HEK293 (cell line): Measurements from ENCODE around the gene TPMT.

Experiments used
- CTCF ChIA-PET: fragments of 350-600 bp; formaldehyde crosslinking; extraction: SDS; loops from one replicate; lab custom pipeline; 2021; ENCODE audit warnings: antibody characterized with exemption; lab: Yijun Ruan, JAX
- POLR2A ChIA-PET: fragments of 300-600 bp; formaldehyde crosslinking; extraction: SDS; loops from one replicate; lab custom pipeline; 2020; ENCODE audit warnings: antibody characterized with exemption, inconsistent platforms; lab: Yijun Ruan, JAX
- H3K27ac ChIP-seq: fragments of 200-500 bp; sonication (Bioruptor generic); 2 replicates; pipeline ENCODE4 v1.5.1; 2014; ENCODE audit warnings: low read depth, low read length, control low read depth, inconsistent platforms; ENCODE audit errors: extremely low read depth
- H3K36me3 ChIP-seq, 2 experiments: fragments of 200-500 bp in 1 of 2; sonication (Bioruptor generic) in 1 of 2; 1 replicate in 1 of 2; 2 replicates in 1 of 2; pipeline ENCODE4 v1.5.1; 2014 to 2017; ENCODE audit warnings: inconsistent platforms in 2 of 2, low read length in 2 of 2; ENCODE audit not compliant: control insufficient read depth in 2 of 2, insufficient read depth in 1 of 2
- H3K4me1 ChIP-seq: fragments of 200-500 bp; sonication (Bioruptor generic); 2 replicates; pipeline ENCODE4 v1.5.1; 2014; ENCODE audit warnings: mild to moderate bottlenecking, low read length, inconsistent platforms; ENCODE audit not compliant: control insufficient read depth, insufficient read depth
- H3K4me3 ChIP-seq: 2 replicates; pipeline ENCODE4 v1.5.1; 2011; ENCODE audit warnings: low read depth, mild to moderate bottlenecking, control low read depth, low read length, moderate library complexity
- H3K9me3 ChIP-seq: fragments of 200-500 bp; sonication (Bioruptor generic); 2 replicates; pipeline ENCODE4 v1.5.1; 2014; ENCODE audit warnings: low read depth, low read length, inconsistent platforms; ENCODE audit not compliant: control insufficient read depth, insufficient read depth
- GLIS1 ChIP-seq: fragments of 450-650 bp; formaldehyde crosslinking; IDR thresholded peaks from 2 replicates; pipeline ENCODE4 v1.5.1; 2016; ENCODE audit warnings: missing biosample characterization, missing genetic modification characterization
- IKZF3 ChIP-seq: fragments of 450-650 bp; IDR thresholded peaks from 2 replicates; pipeline ENCODE4 v1.5.0; 2018; ENCODE audit warnings: missing biosample characterization, mild to moderate bottlenecking, missing genetic modification characterization, moderate library complexity
- KLF10 ChIP-seq: fragments of 450-650 bp; IDR thresholded peaks from 2 replicates; pipeline ENCODE4 v1.5.1; 2018; ENCODE audit warnings: missing biosample characterization, mild to moderate bottlenecking, missing genetic modification characterization
- KLF16 ChIP-seq: fragments of 450-650 bp; formaldehyde crosslinking; IDR thresholded peaks from 2 replicates; pipeline ENCODE4 v1.5.1; 2017; ENCODE audit warnings: missing biosample characterization, missing genetic modification characterization
- KLF9 ChIP-seq: fragments of 450-650 bp; formaldehyde crosslinking; IDR thresholded peaks from 2 replicates; pipeline ENCODE4 v1.5.1; 2016; ENCODE audit warnings: missing biosample characterization, missing genetic modification characterization, low read depth
- OSR2 ChIP-seq: fragments of 450-650 bp; formaldehyde crosslinking; IDR thresholded peaks from 2 replicates; pipeline ENCODE4 v1.5.1; 2016; ENCODE audit warnings: missing biosample characterization, missing genetic modification characterization
- RBAK ChIP-seq: fragments of 450-650 bp; formaldehyde crosslinking; IDR thresholded peaks from 2 replicates; pipeline ENCODE4 v1.5.1; 2016; ENCODE audit warnings: missing biosample characterization, missing genetic modification characterization
- YY1 ChIP-seq: fragments of 450-650 bp; formaldehyde crosslinking; IDR thresholded peaks from 2 replicates; pipeline ENCODE4 v1.5.1; 2018; ENCODE audit warnings: missing biosample characterization, missing genetic modification characterization
- YY2 ChIP-seq: fragments of 450-650 bp; formaldehyde crosslinking; IDR thresholded peaks from 2 replicates; pipeline ENCODE4 v1.5.1; 2016; ENCODE audit warnings: missing biosample characterization, missing genetic modification characterization
- ZBTB17 ChIP-seq: fragments of 450-650 bp; formaldehyde crosslinking; IDR thresholded peaks from 2 replicates; pipeline ENCODE4 v1.5.1; 2016; ENCODE audit warnings: missing biosample characterization, missing genetic modification characterization
- ZBTB21 ChIP-seq: fragments of 450-650 bp; formaldehyde crosslinking; IDR thresholded peaks from 2 replicates; pipeline ENCODE4 v1.5.1; 2017; ENCODE audit warnings: missing biosample characterization, missing genetic modification characterization
- ZEB2 ChIP-seq: fragments of 450-650 bp; formaldehyde crosslinking; IDR thresholded peaks from 2 replicates; pipeline ENCODE4 v1.5.1; 2016; ENCODE audit warnings: missing biosample characterization, missing genetic modification characterization
- ZNF138 ChIP-seq: fragments of 450-650 bp; formaldehyde crosslinking; IDR thresholded peaks from 2 replicates; pipeline ENCODE4 v1.5.1; 2016; ENCODE audit warnings: missing biosample characterization, missing genetic modification characterization, borderline replicate concordance
- ZNF155 ChIP-seq: fragments of 450-650 bp; formaldehyde crosslinking; IDR thresholded peaks from 2 replicates; pipeline ENCODE4 v1.5.1; 2016; ENCODE audit warnings: missing biosample characterization, missing genetic modification characterization
- ZNF248 ChIP-seq: fragments of 450-650 bp; formaldehyde crosslinking; IDR thresholded peaks from 2 replicates; pipeline ENCODE4 v1.5.1; 2017; ENCODE audit warnings: missing biosample characterization, missing genetic modification characterization
- ZNF324 ChIP-seq: fragments of 450-650 bp; formaldehyde crosslinking; IDR thresholded peaks from 2 replicates; pipeline ENCODE4 v1.5.1; 2016; ENCODE audit warnings: missing biosample characterization, missing genetic modification characterization
- ZNF629 ChIP-seq: fragments of 450-650 bp; formaldehyde crosslinking; IDR thresholded peaks from 2 replicates; pipeline ENCODE4 v1.5.1; 2017; ENCODE audit warnings: missing biosample characterization, missing genetic modification characterization
- ZNF776 ChIP-seq: fragments of 450-650 bp; formaldehyde crosslinking; IDR thresholded peaks from 2 replicates; pipeline ENCODE4 v1.5.0; 2017; ENCODE audit warnings: missing biosample characterization, missing genetic modification characterization, borderline replicate concordance
- TF ChIP-seq, protein P1 (sequence below): fragments of 450-650 bp; formaldehyde crosslinking; IDR thresholded peaks from 2 replicates; pipeline ENCODE4 v1.5.1; 2016; ENCODE audit warnings: missing biosample characterization, missing genetic modification characterization
- TF ChIP-seq, protein P2 (sequence below): fragments of 450-650 bp; formaldehyde crosslinking; IDR thresholded peaks from 2 replicates; pipeline ENCODE4 v1.5.1; 2016; ENCODE audit warnings: missing biosample characterization, missing genetic modification characterization
- TF ChIP-seq, protein P3 (sequence below): fragments of 450-650 bp; formaldehyde crosslinking; IDR thresholded peaks from 2 replicates; pipeline ENCODE4 v1.5.1; 2017; ENCODE audit warnings: missing biosample characterization, missing genetic modification characterization
- TF ChIP-seq, protein P4 (sequence below): sonication (generic); formaldehyde crosslinking; IDR thresholded peaks from 2 replicates; pipeline ENCODE4 v1.8.1; 2022; ENCODE audit warnings: mild to moderate bottlenecking, moderate library complexity, missing genetic modification reagents
- TF ChIP-seq, protein P5 (sequence below): fragments of 450-650 bp; formaldehyde crosslinking; IDR thresholded peaks from 2 replicates; pipeline ENCODE4 v1.5.1; 2016; ENCODE audit warnings: missing biosample characterization, missing genetic modification characterization
- TF ChIP-seq, protein P6 (sequence below): fragments of 450-650 bp; formaldehyde crosslinking; IDR thresholded peaks from 2 replicates; pipeline ENCODE4 v1.5.1; 2016; ENCODE audit warnings: missing biosample characterization, missing genetic modification characterization

The TPMT gene

DNA sequence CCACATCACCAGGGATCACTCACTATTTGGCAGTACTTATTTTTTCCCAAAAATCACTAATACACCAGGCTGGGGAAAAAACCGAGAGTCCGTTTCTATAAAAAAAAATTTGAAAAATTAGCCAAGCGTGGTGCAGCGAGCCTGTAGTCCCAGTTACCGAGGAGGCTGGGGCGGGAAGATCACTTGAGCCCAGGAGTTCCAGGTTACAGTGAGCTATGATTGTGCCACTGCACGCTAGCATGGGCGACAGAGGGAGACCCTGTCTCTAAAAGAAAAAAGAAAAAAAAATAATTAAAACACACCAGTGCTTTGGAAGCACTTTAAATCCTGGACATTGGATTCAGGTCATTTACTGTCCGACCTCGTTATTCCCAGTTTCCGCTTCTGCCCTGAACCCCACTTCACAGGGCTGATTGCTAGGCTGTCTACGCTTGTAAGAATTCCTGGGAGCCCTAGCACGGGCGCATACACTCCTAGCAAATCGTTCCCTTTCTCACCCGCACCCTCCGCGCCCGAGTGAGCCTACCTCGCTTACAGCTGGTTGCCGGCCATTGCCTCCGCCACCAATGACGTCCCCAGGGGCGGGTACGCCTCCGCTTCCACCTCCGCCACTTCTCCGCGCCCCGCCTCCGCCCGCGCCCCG, at the start of gene TPMT:
TPMT (minus strand) TSS at position 571 of the 643 bp plus-strand sequence. CDS start 5,950 bp downstream, outside the sequence.
- peaks cover 3% of the 10 kb centered on the region; the same call in 1 of the 2 replicates for H3K4me1 ChIP-seq
- CTCF ChIA-PET: interaction anchor here (0.5 to 1.2 kb wide), 4 partner anchors 103 to 546 kb away, joined by 3 to 5 read pairs (median 4); no protein-coding TSS in a partner anchor
- peaks cover 0 to 3% of the 10 kb centered on the region in 2 experiments; a peak in 1 of 3 replicates for H3K36me3 ChIP-seq
- H3K4me3 ChIP-seq: peak within 1 kb of the TSS; percentile 93
- peak within 1 kb of the TSS; percentile 76 for H3K27ac ChIP-seq
- POLR2A ChIA-PET: interaction anchor here (0.7 to 0.8 kb wide), 3 partner anchors 13 to 232 kb away, joined by 3 read pairs; partner anchors contain the start of gene RNF144B
- H3K9me3 ChIP-seq: no peaks in the 10 kb centered on the region
- no peak for TF ChIP-seq GLIS1 (tag by site-specific recombination)
- peak; percentile 81 for TF ChIP-seq YY1
- no peak for TF ChIP-seq ZNF155 (tag by site-specific recombination)
- TF ChIP-seq ZNF248: no peak
- TF ChIP-seq KLF9 (tag by site-specific recombination): peak; percentile 89
- TF ChIP-seq, protein P1, sequence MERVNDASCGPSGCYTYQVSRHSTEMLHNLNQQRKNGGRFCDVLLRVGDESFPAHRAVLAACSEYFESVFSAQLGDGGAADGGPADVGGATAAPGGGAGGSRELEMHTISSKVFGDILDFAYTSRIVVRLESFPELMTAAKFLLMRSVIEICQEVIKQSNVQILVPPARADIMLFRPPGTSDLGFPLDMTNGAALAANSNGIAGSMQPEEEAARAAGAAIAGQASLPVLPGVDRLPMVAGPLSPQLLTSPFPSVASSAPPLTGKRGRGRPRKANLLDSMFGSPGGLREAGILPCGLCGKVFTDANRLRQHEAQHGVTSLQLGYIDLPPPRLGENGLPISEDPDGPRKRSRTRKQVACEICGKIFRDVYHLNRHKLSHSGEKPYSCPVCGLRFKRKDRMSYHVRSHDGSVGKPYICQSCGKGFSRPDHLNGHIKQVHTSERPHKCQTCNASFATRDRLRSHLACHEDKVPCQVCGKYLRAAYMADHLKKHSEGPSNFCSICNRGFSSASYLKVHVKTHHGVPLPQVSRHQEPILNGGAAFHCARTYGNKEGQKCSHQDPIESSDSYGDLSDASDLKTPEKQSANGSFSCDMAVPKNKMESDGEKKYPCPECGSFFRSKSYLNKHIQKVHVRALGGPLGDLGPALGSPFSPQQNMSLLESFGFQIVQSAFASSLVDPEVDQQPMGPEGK: 0 out of 2 replicates have a peak, but pooled peaks have one; percentile 19
- no peak for TF ChIP-seq RBAK (tag by site-specific recombination)
- TF ChIP-seq, protein P2, sequence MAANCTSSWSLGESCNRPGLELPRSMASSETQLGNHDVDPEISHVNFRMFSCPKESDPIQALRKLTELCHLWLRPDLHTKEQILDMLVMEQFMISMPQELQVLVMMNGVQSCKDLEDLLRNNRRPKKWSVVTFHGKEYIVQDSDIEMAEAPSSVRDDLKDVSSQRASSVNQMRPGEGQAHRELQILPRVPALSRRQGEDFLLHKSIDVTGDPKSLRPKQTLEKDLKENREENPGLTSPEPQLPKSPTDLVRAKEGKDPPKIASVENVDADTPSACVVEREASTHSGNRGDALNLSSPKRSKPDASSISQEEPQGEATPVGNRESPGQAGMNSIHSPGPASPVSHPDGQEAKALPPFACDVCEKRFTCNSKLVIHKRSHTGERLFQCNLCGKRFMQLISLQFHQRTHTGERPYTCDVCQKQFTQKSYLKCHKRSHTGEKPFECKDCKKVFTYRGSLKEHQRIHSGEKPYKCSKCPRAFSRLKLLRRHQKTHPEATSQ (tag by site-specific recombination): 0 out of 2 replicates have a peak, but pooled peaks have one; percentile 45
- peak; percentile 71; the same call in 1 of the 2 replicates for TF ChIP-seq ZEB2 (tag by site-specific recombination)
- peak; percentile 74 for TF ChIP-seq ZBTB21 (tag by site-specific recombination)
- TF ChIP-seq, protein P3, sequence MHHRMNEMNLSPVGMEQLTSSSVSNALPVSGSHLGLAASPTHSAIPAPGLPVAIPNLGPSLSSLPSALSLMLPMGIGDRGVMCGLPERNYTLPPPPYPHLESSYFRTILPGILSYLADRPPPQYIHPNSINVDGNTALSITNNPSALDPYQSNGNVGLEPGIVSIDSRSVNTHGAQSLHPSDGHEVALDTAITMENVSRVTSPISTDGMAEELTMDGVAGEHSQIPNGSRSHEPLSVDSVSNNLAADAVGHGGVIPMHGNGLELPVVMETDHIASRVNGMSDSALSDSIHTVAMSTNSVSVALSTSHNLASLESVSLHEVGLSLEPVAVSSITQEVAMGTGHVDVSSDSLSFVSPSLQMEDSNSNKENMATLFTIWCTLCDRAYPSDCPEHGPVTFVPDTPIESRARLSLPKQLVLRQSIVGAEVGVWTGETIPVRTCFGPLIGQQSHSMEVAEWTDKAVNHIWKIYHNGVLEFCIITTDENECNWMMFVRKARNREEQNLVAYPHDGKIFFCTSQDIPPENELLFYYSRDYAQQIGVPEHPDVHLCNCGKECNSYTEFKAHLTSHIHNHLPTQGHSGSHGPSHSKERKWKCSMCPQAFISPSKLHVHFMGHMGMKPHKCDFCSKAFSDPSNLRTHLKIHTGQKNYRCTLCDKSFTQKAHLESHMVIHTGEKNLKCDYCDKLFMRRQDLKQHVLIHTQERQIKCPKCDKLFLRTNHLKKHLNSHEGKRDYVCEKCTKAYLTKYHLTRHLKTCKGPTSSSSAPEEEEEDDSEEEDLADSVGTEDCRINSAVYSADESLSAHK (tag by site-specific recombination): no peak
- 0 out of 2 replicates have a peak, but pooled peaks have one; percentile 61 for TF ChIP-seq ZNF324 (tag by site-specific recombination)
- TF ChIP-seq IKZF3 (tag by site-specific recombination): 0 out of 2 replicates have a peak, but pooled peaks have one; percentile 14
- TF ChIP-seq ZNF629 (tag by site-specific recombination): peak; percentile 88
- TF ChIP-seq KLF10 (tag by site-specific recombination): peak; percentile 96
- no peak for TF ChIP-seq KLF16
- peak; percentile 84 for TF ChIP-seq ZBTB17
- TF ChIP-seq, protein P4, sequence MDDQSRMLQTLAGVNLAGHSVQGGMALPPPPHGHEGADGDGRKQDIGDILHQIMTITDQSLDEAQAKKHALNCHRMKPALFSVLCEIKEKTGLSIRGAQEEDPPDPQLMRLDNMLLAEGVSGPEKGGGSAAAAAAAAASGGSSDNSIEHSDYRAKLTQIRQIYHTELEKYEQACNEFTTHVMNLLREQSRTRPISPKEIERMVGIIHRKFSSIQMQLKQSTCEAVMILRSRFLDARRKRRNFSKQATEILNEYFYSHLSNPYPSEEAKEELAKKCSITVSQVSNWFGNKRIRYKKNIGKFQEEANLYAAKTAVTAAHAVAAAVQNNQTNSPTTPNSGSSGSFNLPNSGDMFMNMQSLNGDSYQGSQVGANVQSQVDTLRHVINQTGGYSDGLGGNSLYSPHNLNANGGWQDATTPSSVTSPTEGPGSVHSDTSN (CRISPR knock-in tag): no peak
- TF ChIP-seq ZNF138 (tag by site-specific recombination): no peak
- TF ChIP-seq YY2 (tag by site-specific recombination): peak; percentile 66; the same call in 1 of the 2 replicates
- no peak for TF ChIP-seq OSR2
- no peak for TF ChIP-seq ZNF776 (tag by site-specific recombination)
- TF ChIP-seq, protein P5, sequence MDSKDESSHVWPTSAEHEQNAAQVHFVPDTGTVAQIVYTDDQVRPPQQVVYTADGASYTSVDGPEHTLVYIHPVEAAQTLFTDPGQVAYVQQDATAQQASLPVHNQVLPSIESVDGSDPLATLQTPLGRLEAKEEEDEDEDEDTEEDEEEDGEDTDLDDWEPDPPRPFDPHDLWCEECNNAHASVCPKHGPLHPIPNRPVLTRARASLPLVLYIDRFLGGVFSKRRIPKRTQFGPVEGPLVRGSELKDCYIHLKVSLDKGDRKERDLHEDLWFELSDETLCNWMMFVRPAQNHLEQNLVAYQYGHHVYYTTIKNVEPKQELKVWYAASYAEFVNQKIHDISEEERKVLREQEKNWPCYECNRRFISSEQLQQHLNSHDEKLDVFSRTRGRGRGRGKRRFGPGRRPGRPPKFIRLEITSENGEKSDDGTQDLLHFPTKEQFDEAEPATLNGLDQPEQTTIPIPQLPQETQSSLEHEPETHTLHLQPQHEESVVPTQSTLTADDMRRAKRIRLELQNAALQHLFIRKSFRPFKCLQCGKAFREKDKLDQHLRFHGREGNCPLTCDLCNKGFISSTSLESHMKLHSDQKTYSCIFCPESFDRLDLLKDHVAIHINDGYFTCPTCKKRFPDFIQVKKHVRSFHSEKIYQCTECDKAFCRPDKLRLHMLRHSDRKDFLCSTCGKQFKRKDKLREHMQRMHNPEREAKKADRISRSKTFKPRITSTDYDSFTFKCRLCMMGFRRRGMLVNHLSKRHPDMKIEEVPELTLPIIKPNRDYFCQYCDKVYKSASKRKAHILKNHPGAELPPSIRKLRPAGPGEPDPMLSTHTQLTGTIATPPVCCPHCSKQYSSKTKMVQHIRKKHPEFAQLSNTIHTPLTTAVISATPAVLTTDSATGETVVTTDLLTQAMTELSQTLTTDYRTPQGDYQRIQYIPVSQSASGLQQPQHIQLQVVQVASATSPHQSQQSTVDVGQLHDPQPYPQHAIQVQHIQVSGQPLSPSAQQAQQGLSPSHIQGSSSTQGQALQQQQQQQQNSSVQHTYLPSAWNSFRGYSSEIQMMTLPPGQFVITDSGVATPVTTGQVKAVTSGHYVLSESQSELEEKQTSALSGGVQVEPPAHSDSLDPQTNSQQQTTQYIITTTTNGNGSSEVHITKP: peak; percentile 86
- TF ChIP-seq, protein P6, sequence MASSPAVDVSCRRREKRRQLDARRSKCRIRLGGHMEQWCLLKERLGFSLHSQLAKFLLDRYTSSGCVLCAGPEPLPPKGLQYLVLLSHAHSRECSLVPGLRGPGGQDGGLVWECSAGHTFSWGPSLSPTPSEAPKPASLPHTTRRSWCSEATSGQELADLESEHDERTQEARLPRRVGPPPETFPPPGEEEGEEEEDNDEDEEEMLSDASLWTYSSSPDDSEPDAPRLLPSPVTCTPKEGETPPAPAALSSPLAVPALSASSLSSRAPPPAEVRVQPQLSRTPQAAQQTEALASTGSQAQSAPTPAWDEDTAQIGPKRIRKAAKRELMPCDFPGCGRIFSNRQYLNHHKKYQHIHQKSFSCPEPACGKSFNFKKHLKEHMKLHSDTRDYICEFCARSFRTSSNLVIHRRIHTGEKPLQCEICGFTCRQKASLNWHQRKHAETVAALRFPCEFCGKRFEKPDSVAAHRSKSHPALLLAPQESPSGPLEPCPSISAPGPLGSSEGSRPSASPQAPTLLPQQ (tag by site-specific recombination): peak; percentile 53; the same call in 1 of the 2 replicates
